GM19193 (cell line): ENCODE measurements around the gene NLRP13.

Source experiments
- POLR2A ChIP-seq: IDR thresholded peaks from 4 replicates; pipeline ENCODE4 v1.6.1; 2011; ENCODE audit not compliant: insufficient read depth, insufficient read length; ENCODE audit errors: extremely low read depth

The NLRP13 gene

GRCh38 chr19:55931936-55932386 lies at the start of gene NLRP13:
Gene NLRP13 (minus strand): TSS chr19:55932336. CDS start chr19:55932311, 25 bp downstream.
- TF ChIP-seq POLR2A, result no peak

DNA sequence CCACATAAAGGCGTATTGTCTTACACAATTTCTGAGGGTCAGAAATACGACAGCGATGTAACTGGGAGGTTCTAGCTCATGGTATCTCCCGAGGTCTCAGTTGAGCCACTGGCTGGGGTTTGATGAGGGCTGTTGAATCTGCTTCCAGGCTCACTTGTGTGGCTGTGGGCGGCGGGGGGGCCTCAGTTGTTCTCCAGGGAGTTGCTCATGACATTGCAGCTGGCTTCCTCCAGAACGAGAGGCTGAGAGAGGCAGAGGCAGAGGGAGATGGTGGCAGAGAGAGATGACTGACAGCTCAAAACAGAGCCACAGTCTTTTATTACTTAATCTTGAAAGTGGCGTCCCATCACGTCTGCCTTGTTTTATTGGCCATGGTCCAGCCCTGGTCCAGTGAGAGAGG lies 48.3 kb upstream of the NLRP13 start:
- TF ChIP-seq POLR2A, result no peak

DNA sequence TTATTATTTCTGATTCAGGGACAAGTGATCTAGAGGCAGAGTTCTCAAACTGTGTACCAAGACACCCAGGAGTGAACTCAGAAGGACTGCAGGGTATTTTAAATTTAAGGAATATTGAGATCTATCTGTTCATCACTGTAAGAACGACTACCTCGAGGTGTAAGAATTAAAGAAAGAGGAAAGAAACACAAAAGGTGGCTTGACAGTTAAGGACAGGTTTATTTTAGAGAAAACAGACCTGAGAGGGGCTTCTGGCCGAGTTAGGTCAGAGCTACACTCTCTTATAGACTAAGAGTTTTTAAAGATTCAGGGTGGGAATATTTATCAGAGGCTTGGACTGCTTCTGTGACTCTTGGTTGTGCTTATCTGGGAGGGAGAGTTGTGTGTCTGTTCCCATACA lies 41.8 kb upstream of the NLRP13 start:
- TF ChIP-seq POLR2A, result no peak

- TF ChIP-seq POLR2A, result no peak
Measured at GRCh38 chr19:55962186-55962585, 30.1 kb upstream of the NLRP13 start.

DNA sequence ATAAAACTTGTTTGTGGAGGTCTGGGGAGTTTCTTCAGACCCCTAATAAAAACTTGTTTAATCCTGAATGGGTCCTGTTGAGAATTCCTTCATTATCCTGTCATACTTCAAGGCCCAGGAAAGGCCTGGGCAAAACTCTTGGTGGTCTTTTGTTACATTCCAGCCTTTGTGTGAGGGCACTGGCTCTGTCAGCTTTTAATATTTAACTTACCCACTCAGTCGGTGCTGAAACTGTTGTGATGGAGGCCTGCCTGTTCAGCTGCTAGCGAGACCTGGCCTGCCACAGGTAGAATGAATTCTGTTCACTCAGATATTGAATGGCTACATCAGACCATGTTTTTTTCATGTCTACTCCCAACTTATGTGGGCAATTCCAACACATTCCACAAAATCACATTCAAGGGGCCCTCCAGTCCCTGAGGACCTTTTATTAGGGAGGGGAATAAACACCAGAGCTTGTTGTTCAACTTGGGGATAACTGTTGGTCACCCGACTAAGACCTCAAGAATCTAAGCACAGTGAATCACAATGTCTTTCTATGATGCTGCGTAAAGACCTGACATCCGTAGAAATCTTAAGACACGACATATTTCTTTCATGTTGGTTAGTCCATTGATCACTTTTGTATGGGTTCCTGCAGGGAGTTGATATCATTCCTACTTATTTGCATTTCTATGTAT lies 28.0 kb upstream of the NLRP13 start:
- TF ChIP-seq POLR2A, result no peak

- no peak for TF ChIP-seq POLR2A
Measured at GRCh38 chr19:55958356-55958755, 26.2 kb upstream of the NLRP13 start.

- TF ChIP-seq POLR2A, result no peak
Measured at GRCh38 chr19:55956431-55956830, 24.3 kb upstream of the NLRP13 start.

DNA sequence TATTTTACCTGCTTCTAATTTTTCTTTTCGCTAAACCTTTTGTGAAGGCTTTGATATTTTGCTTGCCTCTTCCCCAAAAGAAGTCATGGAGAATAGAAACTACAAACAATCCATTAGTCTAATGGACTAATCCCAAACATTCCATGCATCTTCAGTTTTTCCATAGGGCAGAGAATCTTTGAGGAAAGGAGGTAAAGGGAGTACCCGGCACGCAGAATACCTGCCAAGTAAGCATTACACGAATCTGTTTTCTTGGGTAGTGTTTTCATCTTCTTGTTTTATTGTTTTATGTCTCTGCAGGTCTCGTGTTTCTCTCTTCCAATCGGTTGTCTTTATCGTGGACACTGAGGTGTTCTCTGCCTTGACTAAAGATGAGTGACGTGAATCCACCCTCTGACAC lies 15.4 kb upstream of the NLRP13 start, which contains the start of gene NLRP8:
Gene NLRP8 (plus strand): TSS at position 301 of the 400 bp plus-strand sequence.
- TF ChIP-seq POLR2A, result no peak

DNA sequence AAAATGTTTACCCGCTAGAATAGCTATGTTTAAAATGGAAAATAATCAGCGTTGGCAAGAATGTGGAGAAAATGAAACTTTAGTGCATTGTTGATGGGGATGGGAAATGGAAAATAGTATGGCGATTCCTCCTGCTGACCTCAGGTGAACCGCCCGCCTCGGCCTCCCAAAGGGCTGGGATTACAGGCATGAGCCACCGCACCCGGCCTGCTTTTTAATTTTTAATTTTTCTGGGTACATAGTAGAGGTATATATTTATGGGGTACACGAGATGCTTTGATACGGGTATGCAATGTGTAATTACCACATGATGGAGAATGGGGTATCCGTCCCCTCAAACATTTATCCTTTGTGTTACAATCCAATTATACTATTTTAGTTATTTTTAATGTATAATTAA lies 8.2 kb upstream of the NLRP13 start:
- TF ChIP-seq POLR2A, result no peak

- no peak for TF ChIP-seq POLR2A
Measured at GRCh38 chr19:55939206-55939605, 7.1 kb upstream of the NLRP13 start.

- no peak for TF ChIP-seq POLR2A
Measured at GRCh38 chr19:55935206-55935605, 3.1 kb upstream of the NLRP13 start.

- no peak for TF ChIP-seq POLR2A
Measured at GRCh38 chr19:55930996-55931515, 1.1 kb downstream of the NLRP13 start.

DNA sequence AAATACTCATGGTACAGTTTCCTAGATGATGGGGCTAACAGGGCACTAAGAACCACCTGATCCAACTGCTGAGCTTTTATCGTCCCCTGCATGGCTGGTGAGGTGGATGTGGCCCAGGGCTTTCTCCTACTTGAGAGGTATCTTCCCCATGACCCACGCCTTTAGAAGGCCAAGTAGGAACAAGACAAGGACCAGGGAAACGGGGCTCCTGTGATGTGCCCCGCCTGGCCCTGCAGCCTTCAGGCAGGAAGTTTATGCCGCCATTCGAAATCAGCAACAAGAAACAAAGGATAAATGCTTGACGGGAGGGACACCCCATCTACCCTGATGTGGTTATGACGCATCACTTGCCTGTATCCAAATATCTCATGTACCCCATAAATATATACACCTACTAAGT lies 4.1 kb downstream of the NLRP13 start:
- no peak for TF ChIP-seq POLR2A

- no peak for TF ChIP-seq POLR2A
Measured at GRCh38 chr19:55923556-55923955, 8.6 kb downstream of the NLRP13 start.

DNA sequence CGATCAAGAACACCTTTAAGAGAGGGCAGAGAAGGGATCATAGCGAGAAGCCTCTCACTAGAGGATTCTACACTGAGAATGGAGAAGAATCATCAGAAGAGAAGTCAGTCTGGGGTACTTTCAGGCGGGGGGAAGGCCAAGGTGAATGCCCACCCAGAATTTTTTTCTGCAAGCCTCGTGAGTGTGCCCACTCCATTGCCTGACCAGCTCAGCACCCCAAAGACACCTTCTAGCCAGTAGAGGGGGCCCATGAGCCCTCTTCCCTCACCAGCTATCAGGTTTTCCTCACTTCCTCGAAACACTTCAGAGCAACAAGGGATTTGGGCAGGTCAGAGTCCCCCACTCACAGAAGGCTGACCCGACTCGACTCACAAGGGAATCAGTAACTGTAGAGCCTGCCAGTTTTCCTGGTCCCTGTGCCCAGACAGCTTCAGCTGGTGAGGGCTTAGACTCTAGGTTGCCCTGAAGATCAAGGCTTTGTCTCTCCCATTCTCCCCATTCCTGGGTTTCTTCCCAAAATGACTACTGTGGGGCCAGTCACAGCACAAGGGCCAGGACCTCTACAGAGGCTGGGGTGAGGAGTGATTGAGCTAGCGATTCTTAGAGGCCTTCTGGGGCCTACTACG lies 18.4 kb downstream of the NLRP13 start:
- no peak for TF ChIP-seq POLR2A

DNA sequence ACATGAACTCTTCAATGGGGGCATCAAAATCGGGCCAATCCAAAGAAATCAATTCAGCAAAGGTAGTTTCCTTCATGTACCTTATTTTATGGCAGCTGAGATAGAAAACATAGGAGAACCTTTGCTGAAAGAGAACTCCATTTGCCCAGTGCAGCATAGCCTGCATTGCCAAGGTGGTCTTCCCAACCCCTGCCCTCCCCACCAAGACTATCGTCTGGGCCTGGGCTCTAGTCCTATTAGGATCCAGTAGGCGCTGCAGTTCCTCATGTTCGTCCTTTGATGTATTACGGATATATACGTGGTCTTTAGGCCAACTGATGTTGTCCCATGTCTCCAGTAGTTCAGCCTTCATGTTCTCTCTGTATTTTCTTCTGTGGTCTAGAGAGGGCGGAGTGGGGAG lies 19.2 kb downstream of the NLRP13 start:
- TF ChIP-seq POLR2A, result no peak
